GM18508 (cell line): ENCODE results near the gene CCDC85C.

ENCODE experiments used
- ATAC-seq: cut with Tn5 transposase; IDR thresholded peaks from one replicate; pipeline ENCODE4 v1.9.1; 2021; ENCODE audit warnings: moderate number of reproducible peaks; ENCODE audit not compliant: insufficient read depth, unreplicated experiment

The CCDC85C gene

DNA sequence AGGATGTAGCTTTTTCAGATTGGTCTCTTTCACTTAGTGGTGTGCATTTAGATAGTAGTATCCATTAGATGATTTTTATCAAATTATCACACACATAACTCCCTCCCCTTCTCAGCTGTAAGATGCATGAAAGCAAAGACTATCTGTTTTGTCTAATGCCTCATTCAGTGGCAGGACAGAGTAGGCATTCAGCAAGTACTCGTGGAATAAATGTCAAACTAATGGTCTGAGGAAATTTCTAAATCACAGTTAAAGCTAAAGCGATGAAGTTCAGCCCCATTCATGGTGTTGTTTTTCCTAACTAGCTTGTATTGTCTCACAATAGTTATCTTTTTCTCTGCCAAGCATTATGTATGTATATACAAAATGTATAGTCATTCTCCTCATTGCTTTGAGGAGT, 106.7 kb downstream of the CCDC85C start:
- ATAC-seq, result no peak

DNA sequence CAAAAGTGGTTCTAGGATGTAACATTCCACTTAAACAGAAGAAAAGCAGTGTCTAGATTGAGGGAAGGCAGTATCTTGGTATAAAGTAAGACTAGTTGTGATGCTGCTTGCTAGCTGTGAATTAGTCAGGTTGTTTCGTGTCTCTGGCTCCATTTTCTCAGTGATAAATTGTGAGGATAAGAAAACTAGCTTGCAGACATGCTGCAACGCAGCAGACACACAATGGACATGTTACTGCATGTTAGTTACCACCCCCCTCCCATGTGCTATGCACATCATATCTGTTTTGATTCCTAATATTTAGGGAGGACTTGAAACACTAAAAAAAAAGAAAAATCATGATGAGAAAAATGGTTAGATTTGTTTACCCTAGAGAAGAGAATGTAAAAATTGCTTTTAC, 119.9 kb downstream of the CCDC85C start:
- ATAC-seq, result no peak

DNA sequence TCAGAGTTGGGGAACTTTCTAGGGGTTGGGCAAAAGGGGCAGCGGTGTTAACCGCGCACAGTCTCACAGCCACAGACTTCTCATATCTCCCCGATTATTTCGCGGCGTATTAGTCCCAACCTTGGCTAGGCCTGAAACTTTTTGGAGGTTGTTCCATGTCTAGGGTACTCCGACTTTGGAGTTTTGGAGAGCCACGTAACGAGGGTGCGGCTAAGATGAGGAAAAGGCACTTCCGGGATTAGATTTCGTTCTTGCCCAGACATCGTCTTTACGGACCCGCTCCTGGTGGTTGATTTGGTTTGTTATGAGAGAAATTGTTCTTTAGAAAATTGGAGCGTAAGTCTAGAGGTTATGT, 122.3 kb downstream of the CCDC85C start:
- no peak for ATAC-seq

DNA sequence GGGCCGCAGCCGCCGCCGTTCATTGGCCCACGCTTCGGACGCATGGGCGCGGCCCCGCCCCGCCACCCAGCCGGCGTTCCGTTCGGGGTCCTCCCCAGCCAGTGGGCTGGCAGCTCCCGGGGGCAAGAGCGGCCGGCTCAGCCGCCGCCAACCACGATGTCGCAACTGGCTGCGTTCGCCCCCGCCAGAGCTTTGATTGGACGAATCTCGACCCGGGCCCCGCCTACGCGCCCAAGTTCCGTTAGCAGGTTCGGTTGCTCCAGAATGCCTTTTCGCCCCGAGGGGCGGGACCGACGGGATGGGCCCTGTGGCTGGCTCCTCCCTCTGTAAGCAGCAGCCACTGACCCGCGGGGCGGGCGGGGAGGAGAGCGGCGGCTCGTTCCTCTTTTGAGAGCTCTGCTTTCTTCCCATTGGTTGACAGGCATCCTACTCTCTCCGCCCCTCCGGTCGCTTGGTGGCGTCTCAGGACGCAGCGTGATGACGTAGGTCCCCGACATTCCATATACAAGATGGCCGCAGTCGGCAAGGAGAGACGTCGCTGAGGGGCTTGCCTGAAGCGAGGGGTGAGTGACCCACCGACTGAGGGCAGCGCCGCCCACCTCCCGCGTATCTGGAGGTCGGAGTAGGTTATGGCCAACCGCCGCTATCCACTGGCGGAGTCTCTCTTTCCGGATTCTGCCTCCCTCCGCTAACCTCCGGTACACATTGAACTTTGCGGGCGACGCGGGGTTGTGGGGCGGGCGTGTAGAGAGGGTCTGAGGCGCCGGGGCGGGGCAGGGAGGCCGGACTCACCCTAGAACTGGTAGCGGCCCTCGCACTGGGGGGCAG, 122.9 kb downstream of the CCDC85C start, which contains the start of gene CCNK:
TSS of gene CCNK (plus strand) at position 493 of the 828 bp plus-strand sequence. CDS start 11,269 bp downstream, outside the sequence.
- ATAC-seq, result peak; percentile 80

DNA sequence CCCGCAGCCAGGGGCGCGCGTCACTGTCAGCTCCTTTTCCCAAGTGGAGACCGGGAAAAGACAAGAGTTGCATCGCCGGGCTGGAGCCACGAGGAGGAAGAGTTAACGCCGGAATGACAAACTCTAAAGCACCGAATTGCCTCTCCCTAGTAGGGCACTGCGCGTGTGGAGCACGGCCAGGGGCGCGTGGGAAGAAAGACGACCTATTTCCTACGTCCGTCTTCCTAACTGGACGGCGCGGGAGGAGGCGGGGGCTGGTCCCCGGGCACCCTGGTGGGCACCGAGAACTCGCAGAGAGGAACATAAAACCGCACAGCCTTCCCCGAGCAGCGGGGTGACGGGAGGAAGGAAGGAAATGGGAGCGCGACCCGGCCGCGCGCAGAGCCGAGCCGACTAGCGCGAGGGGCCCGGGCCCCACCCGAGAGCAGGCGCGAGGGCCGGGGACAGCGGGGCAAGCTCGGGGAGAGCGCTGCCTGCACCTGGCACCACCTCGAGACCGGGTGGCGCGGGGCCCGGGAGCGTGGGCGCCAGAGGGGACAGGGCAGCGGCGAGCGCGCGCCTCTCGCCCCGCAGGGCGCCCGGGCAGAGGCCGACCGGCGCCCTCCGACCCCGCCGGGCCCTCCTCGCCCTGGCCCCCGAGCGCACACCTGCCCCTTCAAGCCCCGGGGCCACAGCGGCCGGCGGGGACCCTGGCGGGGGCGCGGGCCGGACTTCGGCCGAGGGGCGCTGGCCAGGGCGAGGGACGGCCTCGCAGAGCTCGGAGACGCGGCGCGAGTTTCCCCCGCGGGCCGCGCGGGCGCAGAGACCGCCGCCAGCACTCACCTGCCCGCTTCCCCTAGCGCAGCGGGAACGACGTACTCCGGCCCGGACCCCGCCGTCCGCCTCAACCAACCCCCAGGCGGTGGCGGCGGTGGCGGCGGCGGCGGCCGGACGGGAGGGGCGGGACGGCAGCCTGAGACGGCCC, 123.8 kb downstream of the CCDC85C start, which contains the start of gene SETD3:
TSS of gene SETD3 (minus strand) at position 954 of the 964 bp plus-strand sequence. CDS start 15,054 bp downstream, outside the sequence.
- no peak for ATAC-seq

DNA sequence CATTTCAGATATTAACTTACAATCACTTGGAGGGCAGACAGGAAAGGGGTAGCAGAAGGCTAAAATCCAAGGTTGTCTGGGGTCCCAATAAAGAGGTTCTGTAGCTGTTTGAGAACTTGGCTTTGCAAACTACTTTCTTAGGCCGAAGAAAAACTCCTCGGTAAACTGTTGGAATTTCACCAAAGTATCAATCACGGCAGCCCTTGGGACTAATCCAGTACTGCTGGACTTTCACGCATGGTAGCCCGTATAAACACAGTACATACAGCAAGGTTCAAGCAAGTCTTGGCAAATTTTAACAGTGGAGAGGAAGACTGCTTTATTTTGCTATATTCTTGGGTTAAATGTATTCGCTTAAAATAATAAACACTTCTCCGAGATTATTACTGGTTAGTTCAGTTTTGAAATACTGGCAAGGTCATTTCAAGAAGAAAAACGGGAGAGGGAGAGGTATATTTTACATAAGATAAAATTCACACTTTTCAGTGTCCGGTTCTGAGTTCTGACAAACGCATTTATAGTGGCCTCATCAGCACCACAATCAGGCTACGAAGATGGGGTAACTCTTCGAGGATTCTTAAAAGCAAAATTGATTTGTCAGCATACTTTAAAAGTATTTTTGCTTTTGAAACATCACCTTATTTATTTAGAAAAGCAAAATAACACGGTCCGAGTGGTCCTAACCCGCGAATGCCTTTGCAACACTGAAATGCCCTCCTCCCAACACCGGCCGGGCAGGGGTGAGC, 124.7 kb downstream of the CCDC85C start:
- no peak for ATAC-seq

DNA sequence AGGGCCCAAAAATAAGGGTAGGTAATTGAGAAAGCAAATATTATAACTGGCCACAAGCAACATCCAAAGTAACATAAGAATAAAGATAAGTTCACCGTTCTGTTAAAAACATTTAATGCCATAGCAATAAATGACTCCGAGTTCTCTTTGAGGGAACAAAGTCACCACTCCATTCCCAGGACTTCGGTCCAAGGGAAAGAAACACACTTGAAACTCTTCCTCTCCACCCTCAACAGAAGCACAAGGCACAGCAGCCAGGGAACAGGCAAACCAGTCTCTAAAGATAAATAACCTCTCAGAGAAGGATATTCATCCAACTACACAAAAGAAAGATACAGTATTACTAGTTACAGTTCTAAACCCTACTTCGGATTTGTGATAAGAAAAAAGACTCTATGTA, 125.9 kb downstream of the CCDC85C start:
- no peak for ATAC-seq

DNA sequence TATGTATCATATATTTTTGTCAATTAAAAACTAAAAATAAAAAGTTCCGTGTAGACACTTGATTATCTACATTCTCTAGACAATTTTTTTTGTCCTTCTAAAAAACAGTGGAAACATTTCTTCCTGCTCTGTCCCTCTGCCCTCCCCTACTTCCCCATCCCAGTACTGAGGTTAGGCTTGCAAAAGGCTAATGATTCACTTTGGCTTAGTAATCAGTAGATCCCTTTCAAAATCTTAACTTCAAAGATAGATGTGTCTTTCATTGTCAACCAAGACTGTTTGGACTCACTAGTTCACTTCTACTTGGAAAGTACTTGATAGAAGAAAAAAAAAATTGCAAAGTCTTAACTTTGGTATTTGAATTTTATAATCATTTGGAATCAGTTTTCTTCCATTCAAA, 127.1 kb downstream of the CCDC85C start:
- ATAC-seq, result no peak

DNA sequence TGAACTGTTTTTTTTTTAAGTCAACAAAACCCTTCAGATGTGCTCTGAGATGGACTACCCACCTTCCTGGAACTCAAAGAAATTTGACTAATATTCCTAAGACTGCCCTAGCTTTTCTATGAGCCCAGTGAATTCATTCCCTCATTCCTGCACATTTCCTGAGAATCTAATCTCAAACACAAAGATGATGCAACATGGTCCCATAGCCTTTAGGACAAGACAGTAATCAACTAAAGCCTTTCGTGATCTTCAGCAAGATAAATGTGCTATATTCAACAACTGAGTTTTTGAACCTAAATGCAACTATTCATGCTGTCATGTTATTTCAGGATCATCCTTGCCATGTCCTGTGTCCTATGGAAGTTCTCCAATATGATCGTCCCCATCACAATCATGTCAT, 128.3 kb downstream of the CCDC85C start:
- no peak for ATAC-seq

DNA sequence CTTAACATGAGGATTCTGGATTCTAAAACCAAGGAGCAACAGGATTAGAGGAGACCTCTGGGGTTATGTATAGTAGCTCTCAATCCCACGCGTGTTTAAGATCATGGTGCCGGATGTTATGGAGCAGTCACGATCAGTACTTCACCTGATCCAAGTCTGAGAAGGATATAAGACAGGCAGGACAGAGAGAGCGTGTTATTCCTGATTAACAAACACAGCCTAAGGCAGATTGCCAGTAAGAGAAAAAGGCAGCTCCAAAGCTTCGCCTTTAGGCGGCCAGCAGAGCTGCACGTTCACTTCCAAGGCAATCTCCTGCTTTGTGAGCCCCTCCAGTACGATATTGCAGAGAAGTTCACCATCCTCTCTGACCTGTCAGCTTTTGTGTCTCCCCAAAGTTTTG, 128.8 kb downstream of the CCDC85C start:
- ATAC-seq, result no peak

DNA sequence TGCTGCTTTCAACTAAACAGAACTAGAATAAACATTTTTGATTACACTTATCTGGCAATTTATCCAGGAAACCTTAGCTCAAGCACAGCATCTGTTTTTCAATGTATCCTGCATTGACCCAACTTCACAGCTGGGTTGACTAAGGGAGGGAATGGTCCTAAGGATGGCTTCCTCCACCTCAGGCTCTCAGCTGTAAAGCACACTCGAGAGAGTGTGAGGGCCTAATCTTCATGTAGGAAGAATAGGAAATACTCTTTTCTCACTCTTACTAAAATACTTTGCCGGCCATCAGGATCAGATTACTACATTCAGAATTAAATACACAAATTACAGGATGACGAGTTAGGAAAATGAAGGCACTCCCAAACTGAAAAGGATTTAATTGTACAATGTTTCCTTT, 130.5 kb downstream of the CCDC85C start:
- no peak for ATAC-seq

DNA sequence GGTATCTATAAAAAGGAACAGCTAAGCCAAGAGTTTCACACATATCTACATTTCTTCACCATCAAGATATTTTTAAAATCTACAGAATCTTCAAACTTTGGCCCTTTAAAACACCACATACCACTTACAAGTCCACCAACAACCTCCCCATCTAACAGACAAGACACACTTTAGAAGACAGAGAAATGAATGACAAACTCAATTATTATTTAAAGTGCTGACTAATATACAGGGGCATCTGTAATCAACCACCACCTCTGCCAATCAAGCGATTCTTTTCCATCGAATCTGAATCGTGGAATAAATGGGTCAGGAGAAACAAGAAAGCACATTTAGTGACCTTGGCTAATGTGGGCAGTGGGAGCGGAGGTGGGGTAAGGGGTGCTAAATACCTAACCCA, 131.1 kb downstream of the CCDC85C start:
- ATAC-seq, result no peak

DNA sequence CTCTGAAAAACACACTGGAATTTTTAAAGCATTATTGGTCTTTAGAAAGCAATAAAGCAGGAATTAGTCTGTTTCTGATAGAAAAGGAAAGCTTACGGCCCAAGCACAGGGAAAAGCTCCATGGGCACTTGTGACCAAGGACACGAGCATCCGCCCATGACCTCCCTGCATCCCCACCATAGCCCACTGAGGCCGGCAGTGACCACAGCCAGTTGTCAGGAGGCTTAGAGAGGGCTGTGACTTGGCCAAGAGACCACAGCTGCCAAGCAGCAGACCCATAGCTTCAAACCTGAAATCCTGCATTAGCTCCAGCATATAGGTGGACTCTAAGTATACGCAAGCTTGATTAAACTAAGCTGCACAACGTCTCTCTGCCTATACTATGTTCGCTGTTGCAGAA, 132.3 kb downstream of the CCDC85C start:
- no peak for ATAC-seq

DNA sequence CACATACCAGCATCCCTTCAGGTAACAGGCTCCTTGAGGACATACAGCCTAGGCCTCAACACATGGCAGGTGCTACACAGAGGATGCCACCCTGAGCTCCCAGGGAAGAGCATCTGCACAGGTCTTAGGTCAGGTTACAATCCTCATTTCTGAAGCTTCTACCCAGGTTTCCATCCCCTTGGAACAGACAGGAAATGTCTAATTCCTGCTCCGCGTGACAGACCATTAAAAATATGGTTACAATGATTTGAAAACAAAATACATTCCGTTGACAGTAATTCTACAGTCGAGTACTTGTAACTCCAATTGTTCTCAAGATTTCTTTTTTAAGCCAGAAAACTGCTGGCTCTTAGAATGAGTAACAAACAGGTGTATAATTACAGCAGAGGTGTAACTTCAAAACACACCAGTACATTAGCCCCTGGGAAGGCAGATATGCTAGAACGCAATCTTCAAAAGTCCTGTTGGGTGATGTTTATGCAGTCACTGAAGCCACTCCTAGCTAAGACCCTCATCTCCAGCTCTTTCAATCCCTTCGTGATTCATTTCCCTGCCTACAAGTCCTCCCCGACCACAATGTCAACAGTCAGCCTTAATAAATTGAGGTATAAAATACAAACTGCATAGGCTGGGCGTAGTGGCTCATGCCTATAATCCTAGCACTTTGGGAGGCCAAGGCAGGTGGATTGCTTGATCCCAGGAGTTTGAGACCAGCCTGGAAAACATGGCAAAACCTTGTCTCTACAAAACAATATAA, 135.0 kb downstream of the CCDC85C start:
- ATAC-seq, result no peak

DNA sequence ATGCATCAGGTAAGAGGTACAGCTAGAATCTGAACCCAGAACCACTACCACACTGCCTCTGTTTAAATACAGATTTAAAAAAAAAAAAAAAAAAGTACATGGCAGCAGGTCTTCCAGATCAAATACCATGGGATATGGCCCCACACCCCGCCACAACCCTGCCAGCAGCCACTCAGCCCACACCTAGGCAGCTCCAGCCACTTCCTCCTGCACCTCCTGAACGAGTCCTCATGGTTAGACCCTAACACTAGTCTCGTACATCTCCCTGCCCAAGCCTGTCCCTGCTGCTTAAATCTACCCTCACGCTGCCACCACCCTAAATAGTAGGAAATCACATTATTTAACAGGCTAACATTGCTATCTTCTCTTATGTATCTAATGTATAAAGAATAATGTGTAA, 135.9 kb downstream of the CCDC85C start:
- ATAC-seq, result no peak

DNA sequence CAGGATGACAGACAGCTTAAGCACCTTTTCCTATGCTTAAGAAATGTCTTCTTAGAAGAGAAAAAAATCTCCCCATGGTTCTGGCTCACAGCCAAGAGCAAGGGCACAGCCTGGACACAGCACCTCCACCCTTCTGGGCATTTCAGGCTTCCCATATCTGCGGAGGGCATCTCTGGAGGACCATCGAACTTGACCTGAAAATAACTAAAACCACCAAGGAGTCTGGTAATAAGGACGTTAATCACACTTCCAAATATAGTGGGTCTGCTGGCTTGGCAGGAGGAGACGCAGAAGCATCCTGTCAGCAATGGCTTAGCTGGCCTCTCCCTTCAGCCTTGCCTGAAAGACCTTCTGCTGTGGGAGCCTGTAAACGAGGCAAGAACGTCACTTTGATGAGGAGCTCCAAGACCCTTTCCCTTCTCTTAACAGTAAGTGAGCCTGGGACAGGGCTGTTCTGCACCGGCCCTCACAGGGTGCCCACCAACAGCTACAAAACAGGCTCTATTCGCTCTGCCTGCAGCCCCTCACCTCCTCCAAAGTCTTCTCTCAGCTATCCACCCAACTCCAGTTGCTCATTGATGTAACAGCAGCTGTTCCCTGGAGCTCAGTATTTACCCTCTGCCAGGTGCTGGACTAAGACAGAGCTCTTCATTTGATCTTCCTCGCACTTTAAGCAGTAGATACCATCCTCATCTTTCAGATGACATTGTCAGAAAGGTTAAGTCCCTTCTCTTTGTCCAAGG, 136.5 kb downstream of the CCDC85C start:
- no peak for ATAC-seq

DNA sequence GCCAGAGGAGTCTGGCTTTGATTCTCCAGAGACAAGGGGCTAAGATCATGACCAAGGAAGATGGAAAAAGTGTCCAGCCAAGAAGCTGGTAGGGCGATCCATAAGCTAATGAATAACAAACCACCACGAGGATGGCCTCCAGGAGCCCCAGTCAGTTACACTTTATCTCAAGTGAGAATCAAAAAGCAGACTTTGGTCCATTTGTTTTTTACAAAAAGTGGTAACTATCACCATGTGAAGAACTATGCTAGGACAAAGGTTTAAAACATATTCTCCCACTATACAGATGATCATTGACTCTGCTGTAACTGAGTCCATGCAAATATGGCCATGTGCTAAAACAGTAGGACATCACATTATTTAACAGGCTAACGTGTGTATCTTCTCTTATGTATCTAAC, 137.2 kb downstream of the CCDC85C start:
- no peak for ATAC-seq

DNA sequence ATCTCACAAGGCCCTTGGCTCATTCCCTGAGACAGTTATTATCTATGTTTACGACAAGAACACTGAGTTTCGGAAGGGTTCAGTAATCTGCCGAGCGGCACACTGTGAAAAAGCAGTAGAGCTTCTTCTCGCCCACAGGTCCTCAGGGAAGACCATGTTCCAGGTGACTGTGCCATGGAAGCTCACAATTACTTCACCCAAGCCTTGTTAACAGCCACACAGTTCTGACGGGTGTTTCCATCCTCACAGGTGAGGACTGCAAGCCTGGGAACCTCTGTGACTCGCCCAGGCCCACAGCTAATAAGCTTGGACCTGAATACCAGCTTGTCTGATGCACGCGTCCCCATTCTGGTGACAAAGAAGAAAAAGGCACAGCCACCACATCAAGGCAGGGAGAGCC, 138.7 kb downstream of the CCDC85C start:
- no peak for ATAC-seq

DNA sequence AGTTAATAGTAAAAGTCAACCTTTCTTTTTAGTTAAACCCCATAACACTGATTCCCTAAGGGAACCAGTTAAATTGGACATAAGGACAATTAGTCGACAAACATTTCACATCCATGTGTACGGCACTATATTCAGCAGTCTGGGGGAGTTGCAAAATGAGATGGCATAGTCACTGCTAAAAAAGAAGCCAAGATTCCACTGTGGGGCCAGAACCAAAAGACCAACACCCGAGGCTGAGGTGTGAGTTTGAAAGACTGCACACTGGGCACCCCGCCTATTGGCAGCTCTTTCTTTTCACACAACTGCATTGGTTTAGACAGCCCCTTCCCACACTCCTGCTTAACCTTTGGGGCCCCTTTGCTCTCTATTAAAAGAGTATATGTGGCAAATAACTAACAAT, 140.0 kb downstream of the CCDC85C start:
- no peak for ATAC-seq
